ENCODE data around the gene PPP2R5B.

Gene PPP2R5B

GRCh38 chr11:64933213-64933934 is 8.9 kb downstream of the PPP2R5B start:
- Histone ChIP-seq H3K27ac (peak overlapping the region; percentile 66), H3K27me3 (peaks cover 8% of the 10 kb centered on the region), H3K4me1 (ENCODE audit: control insufficient read depth in 1 of 2, insufficient read depth in 1 of 2, low read depth in 1 of 2, low read length in 1 of 2) (peaks cover 7 to 10% of the 10 kb centered on the region in 2 experiments), H3K4me3 (ENCODE audit: low read depth in 1 of 2, low read length in 1 of 2) (no peak overlapping the region), H3K36me3 (peaks cover 80% of the 10 kb centered on the region), H3K9me3 (no peaks in the 10 kb centered on the region)
- no peak for TF ChIP-seq CTCF (IDR thresholded peaks at IDR 0.05)

- Histone ChIP-seq H3K4me1 (ENCODE audit: control insufficient read depth in 1 of 2, insufficient read depth in 1 of 2, low read depth in 1 of 2, low read length in 1 of 2) (peaks cover 7 to 10% of the 10 kb centered on the region in 2 experiments), H3K27ac (peak overlapping the region; percentile 66), H3K4me3 (ENCODE audit: low read depth in 1 of 2, low read length in 1 of 2) (no peak overlapping the region), H3K36me3 (peaks cover 73% of the 10 kb centered on the region), H3K27me3 (peaks cover 11% of the 10 kb centered on the region), H3K9me3 (no peaks in the 10 kb centered on the region)
- TF ChIP-seq CTCF (IDR thresholded peaks at IDR 0.05) = no peak
Measured at GRCh38 chr11:64933935-64934681, 9.6 kb downstream of the PPP2R5B start.

- Histone ChIP-seq H3K4me1 (ENCODE audit: control insufficient read depth in 1 of 2, insufficient read depth in 1 of 2, low read depth in 1 of 2, low read length in 1 of 2) (peaks cover 7 to 10% of the 10 kb centered on the region in 2 experiments), H3K9me3 (no peaks in the 10 kb centered on the region), H3K27ac (peak overlapping the region; percentile 66), H3K36me3 (peaks cover 66% of the 10 kb centered on the region), H3K27me3 (peaks cover 17% of the 10 kb centered on the region), H3K4me3 (ENCODE audit: low read depth in 1 of 2, low read length in 1 of 2) (no peak overlapping the region)
- no peak for TF ChIP-seq CTCF (IDR thresholded peaks at IDR 0.05)
Measured at GRCh38 chr11:64934682-64935358, 10.3 kb downstream of the PPP2R5B start.

GRCh38 chr11:64935359-64936081 is 11.0 kb downstream of the PPP2R5B start, which contains the start of gene GPHA2:
Gene GPHA2 (minus strand): TSS chr11:64935893. CDS start chr11:64935460, 433 bp downstream.
- no peak within 1 kb of the TSS for H3K4me3 ChIP-seq (ENCODE audit: low read depth in 1 of 2, low read length in 1 of 2)
- H3K36me3 ChIP-seq = peaks cover 59% of the 10 kb centered on the region
- no peaks in the 10 kb centered on the region for H3K9me3 ChIP-seq
- TF ChIP-seq CTCF (IDR thresholded peaks at IDR 0.05) = no peak
- peak within 1 kb of the TSS; percentile 66 for H3K27ac ChIP-seq
- peaks cover 23% of the 10 kb centered on the region for H3K27me3 ChIP-seq
- H3K4me1 ChIP-seq (ENCODE audit: control insufficient read depth in 1 of 2, insufficient read depth in 1 of 2, low read depth in 1 of 2, low read length in 1 of 2) = peaks cover 7 to 10% of the 10 kb centered on the region in 2 experiments

GRCh38 chr11:64936539-64936938 is 12.1 kb downstream of the PPP2R5B start:
- H3K36me3 ChIP-seq = peaks cover 48% of the 10 kb centered on the region
- H3K4me1 ChIP-seq (ENCODE audit: control insufficient read depth in 1 of 2, insufficient read depth in 1 of 2, low read depth in 1 of 2, low read length in 1 of 2) = peaks cover 7 to 10% of the 10 kb centered on the region in 2 experiments
- no peak for TF ChIP-seq CTCF (IDR thresholded peaks at IDR 0.05)
- no peaks in the 10 kb centered on the region for H3K9me3 ChIP-seq
- no peak overlapping the region for H3K27ac ChIP-seq
- peaks cover 30% of the 10 kb centered on the region for H3K27me3 ChIP-seq
- no peak overlapping the region for H3K4me3 ChIP-seq (ENCODE audit: low read depth in 1 of 2, low read length in 1 of 2)

Measured in neutrophil (primary cell).